Memory B cell (primary cell): ENCODE data around the gene NLGN3.

Experiments
- ATAC-seq: fragments of 150-1000 bp; cut with Tn5 transposase; 2 replicates; pipeline ENCODE4 v1.10.0; 2021; ENCODE audit warnings: low read depth, mild to moderate bottlenecking, moderate library complexity
- DNase-seq, 2 donors: peaks; one replicate each; pipeline ENCODE4 v3.0.0; 2022; ENCODE audit warnings: low spot score in 2 of 2
- H3K27ac Mint-ChIP-seq: one replicate; pipeline ENCODE4 v1.8.0; 2022; ENCODE audit warnings: mild to moderate bottlenecking, moderate library complexity, mixed read lengths
- H3K27me3 Mint-ChIP-seq: one replicate; pipeline ENCODE4 v1.8.0; 2022; ENCODE audit warnings: mixed read lengths
- H3K36me3 Mint-ChIP-seq: one replicate; pipeline ENCODE4 v1.8.0; 2022; ENCODE audit warnings: mild to moderate bottlenecking, mixed read lengths
- H3K4me1 Mint-ChIP-seq: one replicate; pipeline ENCODE4 v1.8.0; 2022; ENCODE audit warnings: mixed read lengths
- H3K4me3 Mint-ChIP-seq: one replicate; pipeline ENCODE4 v1.8.0; 2022; ENCODE audit warnings: mild to moderate bottlenecking, moderate library complexity, mixed read lengths
- H3K9me3 Mint-ChIP-seq: one replicate; pipeline ENCODE4 v1.8.0; 2022; ENCODE audit warnings: mixed read lengths

Gene NLGN3

GRCh38 chrX:71107245-71107644 is 37.4 kb upstream of the NLGN3 start:
- ATAC-seq, result no peak
- Mint-ChIP-seq H3K4me1 (peaks cover 62% of the 10 kb centered on the region), H3K36me3 (peaks cover 26% of the 10 kb centered on the region), H3K27me3 (no peaks in the 10 kb centered on the region), H3K27ac (no peak overlapping the region), H3K9me3 (no peaks in the 10 kb centered on the region), H3K4me3 (no peak overlapping the region)
- DNase-seq, result no peak

GRCh38 chrX:71107762-71108360 is 36.8 kb upstream of the NLGN3 start:
- DNase-seq, result no peak
- peaks cover 61% of the 10 kb centered on the region for H3K4me1 Mint-ChIP-seq
- H3K9me3 Mint-ChIP-seq, result no peaks in the 10 kb centered on the region
- peaks cover 26% of the 10 kb centered on the region for H3K36me3 Mint-ChIP-seq
- H3K4me3 Mint-ChIP-seq, result peak overlapping the region; percentile 98
- H3K27ac Mint-ChIP-seq, result peak overlapping the region; percentile 100
- ATAC-seq, result no peak
- no peaks in the 10 kb centered on the region for H3K27me3 Mint-ChIP-seq

DNA sequence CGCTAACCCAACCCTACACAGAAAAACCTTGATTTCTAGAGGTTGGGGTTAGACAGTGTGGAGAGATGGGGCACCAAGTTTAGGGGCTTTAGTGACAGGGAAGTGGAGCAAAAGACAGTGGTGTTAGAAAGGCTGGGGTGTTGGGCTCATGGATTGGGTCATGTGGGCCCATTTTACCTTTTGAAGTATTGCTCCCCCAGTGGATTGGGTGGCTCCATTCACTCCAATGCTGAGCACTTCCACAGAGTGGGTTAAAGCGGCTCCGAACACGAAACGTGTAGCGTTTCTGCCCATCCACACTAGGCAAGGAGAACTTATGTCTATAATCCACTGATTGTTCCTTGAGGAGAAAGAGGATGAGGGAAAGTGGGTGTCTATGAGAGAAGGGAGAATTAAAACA is 35.6 kb upstream of the NLGN3 start:
- H3K27ac Mint-ChIP-seq, result peak overlapping the region; percentile 100
- DNase-seq (no peak), ATAC-seq (no peak)
- H3K4me1 Mint-ChIP-seq, result peaks cover 54% of the 10 kb centered on the region
- H3K4me3 Mint-ChIP-seq, result peak overlapping the region; percentile 98
- no peaks in the 10 kb centered on the region for H3K27me3 Mint-ChIP-seq
- peaks cover 26% of the 10 kb centered on the region for H3K36me3 Mint-ChIP-seq
- no peaks in the 10 kb centered on the region for H3K9me3 Mint-ChIP-seq

- peaks cover 43% of the 10 kb centered on the region for H3K4me1 Mint-ChIP-seq
- ATAC-seq, result peak; percentile 91
Measured at GRCh38 chrX:71111141-71111843, 33.3 kb upstream of the NLGN3 start, which contains the start of gene IL2RG. IL2RG (minus strand) TSS chrX:71111577; CDS start chrX:71111539, 38 bp downstream.

GRCh38 chrX:71111921-71112431 is 32.7 kb upstream of the NLGN3 start:
- H3K9me3 Mint-ChIP-seq, result no peaks in the 10 kb centered on the region
- H3K27ac Mint-ChIP-seq, result peak overlapping the region; percentile 100
- peaks cover 20% of the 10 kb centered on the region for H3K36me3 Mint-ChIP-seq
- peak overlapping the region; percentile 98 for H3K4me3 Mint-ChIP-seq
- no peaks in the 10 kb centered on the region for H3K27me3 Mint-ChIP-seq
- H3K4me1 Mint-ChIP-seq, result peaks cover 39% of the 10 kb centered on the region
- DNase-seq, result peak in 1 of 2 donors; percentile 22
- ATAC-seq, result peak; percentile 37

More at GRCh38 chrX:71111141-71111843, 33.3 kb upstream of the NLGN3 start, which contains the start of gene IL2RG:
- no peaks in the 10 kb centered on the region for H3K9me3 Mint-ChIP-seq
- DNase-seq, result peak; percentile 58 to 70
- H3K27me3 Mint-ChIP-seq, result no peaks in the 10 kb centered on the region
- peak within 1 kb of the TSS; percentile 100 for H3K27ac Mint-ChIP-seq
- H3K4me3 Mint-ChIP-seq, result peak within 1 kb of the TSS; percentile 98
- peaks cover 24% of the 10 kb centered on the region for H3K36me3 Mint-ChIP-seq

DNA sequence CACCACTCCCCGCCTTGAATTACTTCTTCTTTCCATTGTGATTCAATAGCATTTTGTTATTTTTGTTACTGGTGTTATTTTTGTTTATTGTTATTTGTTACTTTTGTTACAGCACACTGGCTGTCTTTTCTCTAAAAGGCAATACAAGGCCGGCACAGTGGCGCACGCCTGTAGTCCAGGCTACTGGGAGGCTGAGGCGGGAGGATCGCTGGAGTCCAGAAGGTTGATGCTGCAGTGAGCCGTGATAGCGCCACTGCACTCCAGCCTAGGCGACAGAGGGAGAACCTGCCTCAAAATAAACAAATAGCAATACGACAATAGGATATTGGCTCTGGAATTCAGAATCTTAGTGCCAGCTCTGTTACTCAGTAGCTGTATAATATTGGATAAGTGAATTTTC is 27.3 kb upstream of the NLGN3 start:
- no peaks in the 10 kb centered on the region for H3K9me3 Mint-ChIP-seq
- H3K4me3 Mint-ChIP-seq, result no peak overlapping the region
- H3K27ac Mint-ChIP-seq, result peak overlapping the region; percentile 97
- H3K36me3 Mint-ChIP-seq, result peaks cover 4% of the 10 kb centered on the region
- peaks cover 13% of the 10 kb centered on the region for H3K4me1 Mint-ChIP-seq
- no peaks in the 10 kb centered on the region for H3K27me3 Mint-ChIP-seq
- no peak for ATAC-seq
- no peak for DNase-seq

DNA sequence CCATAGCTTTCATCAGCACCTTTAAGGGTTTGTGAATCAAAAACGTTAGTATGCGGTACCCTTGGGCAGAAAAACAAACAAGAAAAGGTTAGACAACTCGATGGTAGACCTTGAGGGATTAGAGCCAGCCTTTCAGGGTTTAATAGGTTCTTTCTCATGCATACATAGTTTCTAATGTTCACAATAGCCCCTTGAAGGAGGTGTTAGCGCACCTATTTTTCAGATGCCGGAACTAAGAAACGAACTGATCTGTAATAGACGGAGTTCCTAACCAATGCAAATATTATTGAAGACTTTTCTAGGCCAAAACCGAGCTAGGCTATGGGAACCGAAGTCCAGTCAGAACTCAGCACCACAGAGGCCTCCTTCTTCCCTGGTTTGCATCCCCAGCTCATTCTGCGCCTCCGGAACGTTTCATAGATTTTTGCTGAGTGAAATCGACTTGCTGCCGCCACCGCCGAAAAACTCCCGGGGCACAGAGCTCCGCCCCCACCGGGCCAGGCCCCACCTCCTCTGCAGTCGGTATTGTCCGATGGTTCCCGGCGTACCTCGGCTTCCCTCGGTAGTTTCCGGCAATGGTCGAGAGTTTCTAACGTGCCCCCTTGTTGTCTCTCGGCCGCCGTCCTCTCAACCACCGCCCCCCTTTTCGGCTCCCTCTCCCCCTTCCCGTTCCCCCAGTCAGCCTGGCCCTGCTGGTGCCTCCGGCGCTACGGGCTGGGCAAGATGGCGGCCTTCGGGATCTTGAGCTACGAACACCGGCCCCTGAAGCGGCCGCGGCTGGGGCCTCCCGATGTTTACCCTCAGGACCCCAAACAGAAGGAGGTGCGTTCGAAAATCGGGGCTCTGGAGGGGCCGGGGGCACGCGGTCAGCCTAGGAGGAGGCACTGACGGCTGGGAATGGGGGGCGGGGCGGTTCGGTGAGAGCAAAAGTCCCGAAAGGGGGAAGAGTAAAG is 26.3 kb upstream of the NLGN3 start, which contains the start of gene MED12:
Gene MED12 (plus strand): TSS at position 565 of the 953 bp plus-strand sequence. CDS start 159 bp downstream, at position 724.
- peak; percentile 67 to 69 for DNase-seq
- H3K27me3 Mint-ChIP-seq, result no peaks in the 10 kb centered on the region
- peak; percentile 93 for ATAC-seq
- H3K4me3 Mint-ChIP-seq, result peak within 1 kb of the TSS; percentile 94
- H3K4me1 Mint-ChIP-seq, result peaks cover 14% of the 10 kb centered on the region
- no peaks in the 10 kb centered on the region for H3K9me3 Mint-ChIP-seq
- H3K27ac Mint-ChIP-seq, result peak within 1 kb of the TSS; percentile 97
- H3K36me3 Mint-ChIP-seq, result peaks cover 14% of the 10 kb centered on the region

- no peaks in the 10 kb centered on the region for H3K9me3 Mint-ChIP-seq
- no peaks in the 10 kb centered on the region for H3K27me3 Mint-ChIP-seq
- H3K27ac Mint-ChIP-seq, result peak overlapping the region; percentile 97
- H3K4me3 Mint-ChIP-seq, result peak overlapping the region; percentile 94
- peaks cover 16% of the 10 kb centered on the region for H3K36me3 Mint-ChIP-seq
- DNase-seq (no peak), ATAC-seq (peak; percentile 17)
- peaks cover 12% of the 10 kb centered on the region for H3K4me1 Mint-ChIP-seq
Measured at GRCh38 chrX:71118985-71119535, 25.6 kb upstream of the NLGN3 start.

- Mint-ChIP-seq H3K27ac (peak overlapping the region; percentile 89), H3K9me3 (no peaks in the 10 kb centered on the region), H3K27me3 (no peaks in the 10 kb centered on the region), H3K36me3 (peaks cover 36% of the 10 kb centered on the region), H3K4me3 (no peak overlapping the region), H3K4me1 (peaks cover 10% of the 10 kb centered on the region)
- ATAC-seq (no peak), DNase-seq (no peak)
Measured at GRCh38 chrX:71128166-71128833, 16.3 kb upstream of the NLGN3 start.

- no peaks in the 10 kb centered on the region for H3K9me3 Mint-ChIP-seq
- H3K27ac Mint-ChIP-seq, result peak overlapping the region; percentile 89
- H3K36me3 Mint-ChIP-seq, result peaks cover 33% of the 10 kb centered on the region
- no peaks in the 10 kb centered on the region for H3K27me3 Mint-ChIP-seq
- peak; percentile 61 to 73 for DNase-seq
- ATAC-seq, result peak; percentile 93
- no peak overlapping the region for H3K4me3 Mint-ChIP-seq
- peaks cover 10% of the 10 kb centered on the region for H3K4me1 Mint-ChIP-seq
Measured at GRCh38 chrX:71128915-71129765, 15.5 kb upstream of the NLGN3 start.

DNA sequence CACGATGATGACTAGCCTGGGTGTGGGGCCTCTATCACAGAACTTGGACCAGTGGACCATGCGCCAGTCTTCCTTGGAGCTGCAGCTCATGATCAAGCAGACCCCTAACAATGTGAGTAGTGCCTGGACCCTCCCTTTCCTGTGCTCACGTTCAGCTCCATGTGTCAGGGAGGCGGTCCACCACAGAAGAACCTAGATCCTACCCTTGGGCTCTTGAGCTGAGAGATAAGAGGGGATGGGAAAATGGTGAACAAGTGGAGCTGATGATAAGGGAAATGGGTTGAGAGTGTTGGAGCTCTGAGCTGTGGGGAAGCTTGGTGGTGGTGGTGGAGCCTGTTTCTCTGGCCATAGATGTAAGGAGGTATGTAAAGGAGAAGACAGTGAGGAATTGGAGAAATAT is 13.1 kb upstream of the NLGN3 start:
- Mint-ChIP-seq H3K9me3 (no peaks in the 10 kb centered on the region), H3K27ac (no peak overlapping the region), H3K4me1 (peaks cover 14% of the 10 kb centered on the region), H3K27me3 (no peaks in the 10 kb centered on the region), H3K36me3 (peaks cover 36% of the 10 kb centered on the region), H3K4me3 (no peak overlapping the region)
- DNase-seq, result no peak
- no peak for ATAC-seq

DNA sequence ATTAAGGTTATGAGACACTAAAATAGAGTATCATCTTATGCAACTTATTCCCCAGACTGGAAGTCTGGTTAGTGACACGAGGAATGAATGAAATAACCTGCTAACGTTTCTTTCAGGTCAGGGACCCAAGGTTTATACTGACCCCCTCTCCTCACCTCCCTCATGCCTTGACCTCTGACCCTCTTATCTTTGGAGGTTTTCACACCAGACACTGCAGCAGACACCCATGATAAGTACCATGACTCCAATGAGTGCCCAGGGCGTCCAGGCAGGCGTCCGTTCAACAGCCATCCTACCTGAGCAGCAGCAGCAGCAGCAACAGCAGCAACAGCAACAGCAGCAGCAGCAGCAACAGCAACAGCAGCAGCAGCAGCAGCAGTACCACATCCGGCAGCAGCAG is 4.2 kb upstream of the NLGN3 start:
- H3K4me1 Mint-ChIP-seq, result peaks cover 8% of the 10 kb centered on the region
- H3K9me3 Mint-ChIP-seq, result no peaks in the 10 kb centered on the region
- peaks cover 27% of the 10 kb centered on the region for H3K36me3 Mint-ChIP-seq

More for the DNA sequence above, 4.2 kb upstream of the NLGN3 start:
- Mint-ChIP-seq H3K27me3 (no peaks in the 10 kb centered on the region), H3K27ac (no peak overlapping the region), H3K4me3 (no peak overlapping the region)
- ATAC-seq (no peak), DNase-seq (no peak)
